C4-2B (cell line): Measurements from ENCODE around the gene ATP5IF1.

Experiments
- ZFX ChIP-seq: fragments of 450-650 bp; IDR thresholded peaks from 2 replicates; pipeline ENCODE4 v1.6.1; 2017
- TF ChIP-seq, protein P1 (sequence below): fragments of 450-650 bp; conservative IDR thresholded peaks from 2 replicates; pipeline ENCODE4 v1.5.1; 2017; ENCODE audit warnings: mild to moderate bottlenecking

DNA sequence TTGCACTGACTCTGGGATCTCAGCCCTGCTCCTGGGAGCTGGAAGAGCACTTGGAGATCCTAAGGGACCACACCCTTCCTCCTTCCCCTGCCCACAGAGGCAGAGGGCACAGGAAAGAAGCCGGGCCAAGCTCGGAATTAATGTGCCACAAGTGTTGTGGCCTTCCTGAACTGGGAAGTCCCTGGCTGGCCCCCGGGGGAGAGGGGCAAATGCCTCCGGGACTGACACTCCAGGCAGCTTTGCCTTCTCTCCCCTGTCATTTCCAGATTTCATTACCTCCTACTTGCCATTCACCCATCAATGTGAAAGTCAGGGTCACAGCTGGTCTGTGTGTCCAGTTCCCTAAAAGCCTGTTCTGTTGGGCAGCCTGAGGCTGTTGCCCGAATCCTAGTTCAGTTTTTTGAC is 45.1 kb downstream of the ATP5IF1 start:
- TF ChIP-seq, protein P1, sequence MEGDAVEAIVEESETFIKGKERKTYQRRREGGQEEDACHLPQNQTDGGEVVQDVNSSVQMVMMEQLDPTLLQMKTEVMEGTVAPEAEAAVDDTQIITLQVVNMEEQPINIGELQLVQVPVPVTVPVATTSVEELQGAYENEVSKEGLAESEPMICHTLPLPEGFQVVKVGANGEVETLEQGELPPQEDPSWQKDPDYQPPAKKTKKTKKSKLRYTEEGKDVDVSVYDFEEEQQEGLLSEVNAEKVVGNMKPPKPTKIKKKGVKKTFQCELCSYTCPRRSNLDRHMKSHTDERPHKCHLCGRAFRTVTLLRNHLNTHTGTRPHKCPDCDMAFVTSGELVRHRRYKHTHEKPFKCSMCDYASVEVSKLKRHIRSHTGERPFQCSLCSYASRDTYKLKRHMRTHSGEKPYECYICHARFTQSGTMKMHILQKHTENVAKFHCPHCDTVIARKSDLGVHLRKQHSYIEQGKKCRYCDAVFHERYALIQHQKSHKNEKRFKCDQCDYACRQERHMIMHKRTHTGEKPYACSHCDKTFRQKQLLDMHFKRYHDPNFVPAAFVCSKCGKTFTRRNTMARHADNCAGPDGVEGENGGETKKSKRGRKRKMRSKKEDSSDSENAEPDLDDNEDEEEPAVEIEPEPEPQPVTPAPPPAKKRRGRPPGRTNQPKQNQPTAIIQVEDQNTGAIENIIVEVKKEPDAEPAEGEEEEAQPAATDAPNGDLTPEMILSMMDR, result no peak
- no peak for TF ChIP-seq ZFX
